ENCODE results near the gene MYO18B.

The MYO18B gene

GRCh38 chr22:25923914-25924313 is 181.9 kb downstream of the MYO18B start:
- no peak overlapping the region for H3K4me3 ChIP-seq (ENCODE audit: control insufficient read depth, low read depth, low read length)
- TF ChIP-seq CTCF (IDR thresholded peaks at IDR 0.05; ENCODE audit: control insufficient read depth, insufficient read depth, low read depth, low read length, missing control alignments) = no peak
- no peak for DNase-seq (ENCODE audit: low read depth)

- no peak for DNase-seq (ENCODE audit: low read depth)
- no peak overlapping the region for H3K4me3 ChIP-seq (ENCODE audit: control insufficient read depth, low read depth, low read length)
- TF ChIP-seq CTCF (IDR thresholded peaks at IDR 0.05; ENCODE audit: control insufficient read depth, insufficient read depth, low read depth, low read length, missing control alignments) = no peak
Measured at GRCh38 chr22:25928038-25928437, 186.1 kb downstream of the MYO18B start.

GRCh38 chr22:25929321-25929878 is 187.4 kb downstream of the MYO18B start:
- no peak overlapping the region for H3K4me3 ChIP-seq (ENCODE audit: control insufficient read depth, low read depth, low read length)
- no peak for DNase-seq (ENCODE audit: low read depth)
- no peak for TF ChIP-seq CTCF (IDR thresholded peaks at IDR 0.05; ENCODE audit: control insufficient read depth, insufficient read depth, low read depth, low read length, missing control alignments)

- DNase-seq (ENCODE audit: low read depth) = no peak
- no peak overlapping the region for H3K4me3 ChIP-seq (ENCODE audit: control insufficient read depth, low read depth, low read length)
- no peak for TF ChIP-seq CTCF (IDR thresholded peaks at IDR 0.05; ENCODE audit: control insufficient read depth, insufficient read depth, low read depth, low read length, missing control alignments)
Measured at GRCh38 chr22:25930083-25930482, 188.1 kb downstream of the MYO18B start.

GRCh38 chr22:25930788-25931310 is 188.9 kb downstream of the MYO18B start:
- no peak overlapping the region for H3K4me3 ChIP-seq (ENCODE audit: control insufficient read depth, low read depth, low read length)

GRCh38 chr22:25933158-25933788 is 191.3 kb downstream of the MYO18B start:
- TF ChIP-seq CTCF (IDR thresholded peaks at IDR 0.05; ENCODE audit: control insufficient read depth, insufficient read depth, low read depth, low read length, missing control alignments) = no peak
- no peak for DNase-seq (ENCODE audit: low read depth)
- H3K4me3 ChIP-seq (ENCODE audit: control insufficient read depth, low read depth, low read length) = no peak overlapping the region

More at GRCh38 chr22:25930788-25931310, 188.9 kb downstream of the MYO18B start:
- TF ChIP-seq CTCF (IDR thresholded peaks at IDR 0.05; ENCODE audit: control insufficient read depth, insufficient read depth, low read depth, low read length, missing control alignments) = no peak
- no peak for DNase-seq (ENCODE audit: low read depth)

All from AG09309 (cell line).